Small intestine (tissue), 7 donors: ENCODE measurements around the gene DIAPH3. TPM values are rescaled to one million over a fixed set of nuclear protein-coding genes. Genes with fewer than 3 reads are reported as not detected.

ENCODE experiments used
- DNase-seq, 2 donors: peaks; one replicate each; pipeline versions ENCODE4 v3.0.0 to v3.0.0-alpha.2; 2013
- FAIRE-seq: peaks from 2 replicates; lab custom pipeline; 2012; peaks lifted over from hg19 to GRCh38; lab: Jason Lieb, UNC
- H3K27ac ChIP-seq, 3 donors: one replicate each; pipeline ENCODE4 v1.5.1; 2013; ENCODE audit warnings: low read length in 2 of 3, mild to moderate bottlenecking in 2 of 3, control low read depth in 1 of 3, inconsistent platforms in 1 of 3, low read depth in 1 of 3, moderate library complexity in 1 of 3
- H3K27me3 ChIP-seq, 3 donors: one replicate each; pipeline ENCODE4 v1.6.1; 2013; ENCODE audit warnings: low read length in 3 of 3, inconsistent platforms in 1 of 3; ENCODE audit not compliant: control insufficient read depth in 3 of 3, insufficient read depth in 3 of 3
- H3K36me3 ChIP-seq, 3 donors: one replicate each; pipeline ENCODE4 v1.6.1; 2013; ENCODE audit warnings: low read length in 3 of 3, inconsistent platforms in 1 of 3, low read depth in 1 of 3, mild to moderate bottlenecking in 1 of 3, moderate library complexity in 1 of 3; ENCODE audit not compliant: control insufficient read depth in 3 of 3, insufficient read depth in 2 of 3
- H3K4me1 ChIP-seq, 3 donors: one replicate each; pipeline ENCODE4 v1.6.1; 2013; ENCODE audit warnings: low read length in 2 of 3, inconsistent platforms in 1 of 3, low read depth in 1 of 3, mild to moderate bottlenecking in 1 of 3, moderate library complexity in 1 of 3; ENCODE audit not compliant: control insufficient read depth in 3 of 3, insufficient read depth in 2 of 3
- H3K4me3 ChIP-seq, 3 donors: one replicate each; pipeline ENCODE4 v1.5.1; 2013; ENCODE audit warnings: low read length in 3 of 3, control low read depth in 1 of 3, inconsistent platforms in 1 of 3, low read depth in 1 of 3, mild to moderate bottlenecking in 1 of 3, moderate library complexity in 1 of 3
- H3K9me3 ChIP-seq, 2 donors: one replicate each; pipeline ENCODE4 v1.6.1; 2013; ENCODE audit warnings: low read depth in 1 of 2, low read length in 1 of 2; ENCODE audit not compliant: control insufficient read depth in 2 of 2, insufficient read depth in 1 of 2
- WGBS, 3 donors: extraction: QIAGEN DNeasy Blood & Tissue Kit; methylation state at CpG; one replicate each; pipeline ENCODE4 v1.1.7; 2013; 5-methylcytosine and 5-hydroxymethylcytosine counted together
- polyA plus RNA-seq, 4 donors: library from polyadenylated mRNA; stranded (reverse) in 3 of 4; unstranded in 1 of 4; fragments of 200-250 nt in 3 of 4; fragments of 120-200 nt in 1 of 4; gene quantifications; one replicate each; pipeline versions ENCODE4 v1.2.1 to v1.2.3, GENCODE V29; 2013
- donor health status: healthy with polysubstance abuse.
- donor health status: control.
- donor health status: control.
- donor health status: Bipolar disorder and iron deficiency.
- donor health status: healthy.

Gene DIAPH3
- polyA plus RNA-seq, 4 donors = 0.67 to 4.2 (median 3.1) TPM

DNA sequence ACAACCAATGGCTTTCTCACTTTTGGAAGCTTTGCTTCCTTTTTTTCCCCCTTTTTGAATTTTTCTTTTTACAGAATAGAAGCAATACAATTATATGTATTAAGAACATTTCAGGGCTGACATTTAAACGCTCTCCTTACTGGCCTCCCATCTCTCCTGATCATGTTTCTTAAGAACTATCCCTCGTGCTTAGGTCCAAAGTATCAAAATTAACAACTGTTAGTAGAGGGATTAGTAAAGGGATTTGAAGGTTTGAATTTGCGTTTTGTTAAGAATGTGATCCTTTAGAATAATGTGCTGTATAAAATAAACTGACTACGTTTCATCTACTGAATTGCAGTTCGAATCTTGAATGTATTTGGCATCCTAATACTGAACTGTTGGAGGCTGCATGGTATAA is 424.8 kb downstream of the DIAPH3 start:
- no peak overlapping the region for H3K4me3 ChIP-seq
- FAIRE-seq (no peak), DNase-seq (peak in 1 of 2 donors; percentile 52)
- no peak overlapping the region for H3K27ac ChIP-seq
- H3K4me1 ChIP-seq = no peaks in the 10 kb centered on the region
- no peaks in the 10 kb centered on the region for H3K9me3 ChIP-seq
- H3K36me3 ChIP-seq = no peaks in the 10 kb centered on the region
- 57 to 69% (median 63%) methylated on average over 5 of the region's 5 CpGs for WGBS, 3 donors
- no peaks in the 10 kb centered on the region for H3K27me3 ChIP-seq

DNA sequence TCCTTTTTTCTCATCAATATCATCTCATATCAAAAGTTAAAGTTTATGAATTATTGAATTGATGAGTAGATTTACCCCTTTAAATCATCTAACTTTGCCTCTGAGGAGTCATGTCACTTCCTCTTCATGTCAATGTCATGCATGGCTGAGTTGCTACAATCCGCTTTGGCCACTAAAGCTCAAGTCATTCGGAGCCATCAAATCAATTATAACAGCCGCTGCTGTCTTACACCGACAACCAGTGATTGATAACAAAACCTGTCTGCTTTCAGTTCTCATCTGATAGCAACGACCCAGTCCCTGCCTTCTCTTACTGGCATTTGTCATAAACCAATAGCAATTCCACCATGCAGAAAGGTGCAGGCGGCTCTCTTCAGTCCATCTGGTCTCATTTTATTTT is 429.3 kb downstream of the DIAPH3 start:
- DNase-seq (no peak), FAIRE-seq (no peak)
- H3K4me3 ChIP-seq = no peak overlapping the region
- WGBS, 3 donors = 59 to 73% (median 67%) methylated on average over 6 of the region's 6 CpGs
- no peak overlapping the region for H3K27ac ChIP-seq
- no peaks in the 10 kb centered on the region for H3K27me3 ChIP-seq
- no peaks in the 10 kb centered on the region for H3K9me3 ChIP-seq
- H3K4me1 ChIP-seq = no peaks in the 10 kb centered on the region
- H3K36me3 ChIP-seq = no peaks in the 10 kb centered on the region

DNA sequence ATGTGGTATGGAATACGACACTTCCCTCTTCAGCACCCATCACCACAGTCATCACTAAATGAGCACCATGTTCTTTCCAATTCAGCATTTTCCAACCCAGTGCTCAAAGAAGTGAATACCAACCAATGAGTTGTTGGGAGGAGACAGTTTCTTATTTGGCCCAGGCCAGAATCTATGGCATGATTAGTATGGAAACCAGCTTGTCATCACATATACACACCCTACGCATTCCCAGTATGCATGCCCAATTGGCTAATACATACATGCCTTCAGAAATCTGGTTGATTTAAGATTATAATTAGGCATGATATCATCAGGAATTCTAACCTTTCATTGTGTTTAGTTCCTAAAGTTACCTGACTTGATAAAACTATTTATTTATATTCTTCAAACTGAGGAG is 430.0 kb downstream of the DIAPH3 start:
- Histone ChIP-seq H3K4me3 (no peak overlapping the region), H3K27me3 (no peaks in the 10 kb centered on the region), H3K27ac (no peak overlapping the region), H3K36me3 (no peaks in the 10 kb centered on the region), H3K4me1 (peaks cover 0 to 4% (median 0%) of the 10 kb centered on the region in 3 donors), H3K9me3 (no peaks in the 10 kb centered on the region)
- WGBS, 3 donors = 97 to 99% (median 98%) methylated on average over 2 of the region's 2 CpGs
- no peak for FAIRE-seq
- DNase-seq = no peak

DNA sequence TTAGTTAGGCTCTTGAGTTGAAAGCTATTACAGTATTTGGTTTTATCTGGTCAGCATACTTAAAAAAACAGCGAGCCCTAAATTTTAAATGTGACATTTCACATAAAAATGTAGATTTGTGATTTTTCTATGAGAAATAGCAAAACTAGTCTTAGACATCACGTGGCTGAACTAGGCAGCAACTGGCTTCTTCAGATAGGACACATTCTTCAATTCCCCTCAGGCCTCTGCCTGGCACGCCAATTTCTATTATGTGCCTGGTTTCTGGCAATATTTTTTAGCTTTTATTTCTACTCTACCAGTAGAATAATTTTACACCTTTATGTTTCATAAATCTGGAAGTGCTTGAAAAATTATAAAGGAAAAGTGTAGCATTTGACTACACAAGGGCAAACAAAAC is 433.7 kb downstream of the DIAPH3 start:
- Histone ChIP-seq H3K36me3 (no peaks in the 10 kb centered on the region), H3K27ac (no peak overlapping the region), H3K4me1 (peaks cover 0 to 5% (median 0%) of the 10 kb centered on the region in 3 donors), H3K27me3 (no peaks in the 10 kb centered on the region), H3K4me3 (no peak overlapping the region), H3K9me3 (no peaks in the 10 kb centered on the region)
- DNase-seq (no peak), FAIRE-seq (no peak)
- 91 to 93% (median 92%) methylated on average over 3 of the region's 3 CpGs for whole genome bisulfite sequencing, 3 donors

DNA sequence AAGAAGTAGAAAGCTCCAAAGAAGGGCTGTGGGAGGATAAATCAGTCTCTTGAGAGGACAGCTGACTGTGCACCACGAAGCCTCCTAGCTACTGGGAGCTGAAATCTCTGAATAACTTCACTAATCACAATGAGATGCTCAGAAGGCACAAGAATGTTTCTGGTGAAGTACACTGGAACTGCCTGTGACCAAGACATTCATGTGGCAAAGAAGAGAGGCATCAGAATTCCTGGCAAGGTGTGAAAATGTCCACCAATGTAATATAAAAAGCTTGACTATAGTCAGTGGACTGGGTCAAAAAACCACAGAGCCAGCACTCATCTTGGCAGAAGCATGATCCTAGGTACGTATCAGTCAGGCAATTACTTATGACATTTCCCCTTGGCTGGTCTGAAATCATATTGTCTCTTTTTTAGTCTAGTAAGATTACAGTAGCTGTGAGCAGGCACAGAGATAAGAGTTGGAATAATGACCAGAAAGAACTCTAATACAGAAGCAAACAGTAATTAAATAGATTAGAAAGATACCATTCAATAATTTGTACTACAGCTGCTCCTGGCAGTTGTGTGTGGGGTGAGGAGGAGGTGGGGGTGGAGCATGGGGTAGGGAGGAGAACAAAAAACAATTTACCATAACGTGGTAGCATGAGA is 434.7 kb downstream of the DIAPH3 start:
- DNase-seq (peak; percentile 17 to 54), FAIRE-seq (no peak)
- WGBS, 3 donors = 23 to 65% (median 41%) methylated on average over 3 of the region's 3 CpGs
- Histone ChIP-seq H3K27ac (no peak overlapping the region), H3K27me3 (no peaks in the 10 kb centered on the region), H3K36me3 (no peaks in the 10 kb centered on the region), H3K4me3 (no peak overlapping the region), H3K4me1 (peaks cover 0 to 5% (median 0%) of the 10 kb centered on the region in 3 donors), H3K9me3 (no peaks in the 10 kb centered on the region)

DNA sequence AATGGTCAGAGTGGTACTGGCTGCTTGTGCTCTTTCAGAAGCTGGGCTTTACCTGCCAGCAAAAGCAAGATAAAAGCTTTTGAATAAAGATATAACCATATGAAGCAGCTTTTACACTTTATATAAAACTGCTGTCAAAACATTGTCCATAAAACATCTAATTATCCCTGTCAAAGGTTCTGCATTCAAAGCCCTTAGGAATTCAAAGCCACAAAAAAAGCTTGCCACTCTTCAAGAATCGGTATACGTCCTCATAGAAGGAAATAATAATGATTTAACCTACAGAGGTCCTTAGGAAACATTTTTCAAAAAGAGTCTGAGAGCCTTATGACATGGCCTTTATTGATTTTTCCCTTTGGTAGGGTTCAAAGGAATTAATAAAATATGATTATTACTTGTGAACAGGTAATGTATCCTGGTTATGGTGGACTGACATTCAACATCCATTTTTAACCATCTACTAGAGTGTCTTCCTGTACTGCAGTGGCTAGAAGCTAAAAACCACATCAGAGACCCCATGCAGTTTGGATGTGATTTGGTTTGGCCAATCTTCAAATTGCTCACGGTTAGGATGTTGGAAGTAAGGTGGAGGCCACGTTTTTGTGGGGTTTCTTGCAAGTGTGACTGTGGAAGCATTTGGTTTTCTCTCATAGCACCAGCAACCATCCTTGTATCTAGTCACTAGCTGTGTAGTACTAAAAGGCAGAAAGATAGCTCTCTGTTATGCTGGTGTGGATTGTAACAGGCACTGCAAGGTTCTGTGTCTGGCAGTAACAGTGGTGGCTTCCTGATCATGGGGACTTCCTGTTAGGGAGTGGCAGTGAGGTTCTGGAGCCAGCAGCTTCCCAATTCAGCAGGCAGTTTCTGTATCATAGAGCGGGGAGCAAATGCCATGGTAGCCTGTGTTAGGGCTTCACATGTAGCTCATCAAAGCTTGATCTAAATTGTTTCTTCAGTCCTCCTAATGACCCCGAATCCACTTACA is 441.5 kb downstream of the DIAPH3 start:
- H3K27me3 ChIP-seq = no peaks in the 10 kb centered on the region
- no peak overlapping the region for H3K27ac ChIP-seq
- H3K36me3 ChIP-seq = no peaks in the 10 kb centered on the region
- H3K4me3 ChIP-seq = no peak overlapping the region
- FAIRE-seq (no peak), DNase-seq (peak in 1 of 2 donors; percentile 19)
- H3K4me1 ChIP-seq = no peaks in the 10 kb centered on the region
- H3K9me3 ChIP-seq = no peaks in the 10 kb centered on the region
- WGBS, 3 donors = 82 to 88% (median 87%) methylated on average over 6 of the region's 6 CpGs

DNA sequence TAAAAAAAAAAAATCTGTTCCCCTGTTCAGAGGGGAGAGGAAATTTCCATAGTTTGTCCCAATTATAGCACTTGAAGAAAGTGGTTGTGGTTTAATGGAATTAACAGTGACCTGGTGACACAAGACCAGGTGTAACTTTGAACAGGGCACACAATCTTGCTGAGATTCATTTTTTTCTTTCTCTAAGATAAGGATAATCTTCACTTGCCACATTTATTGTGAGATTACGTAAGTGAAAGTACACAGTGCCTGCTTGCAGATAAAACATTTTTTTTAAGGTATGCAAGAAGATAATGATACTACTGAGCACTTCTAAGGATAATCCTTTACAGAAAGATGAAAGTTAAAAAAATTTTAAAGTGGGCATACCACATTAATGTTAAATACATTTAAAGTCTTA is 448.1 kb downstream of the DIAPH3 start:
- Histone ChIP-seq H3K9me3 (no peaks in the 10 kb centered on the region), H3K36me3 (no peaks in the 10 kb centered on the region), H3K27me3 (no peaks in the 10 kb centered on the region), H3K4me1 (peaks cover 0 to 8% (median 0%) of the 10 kb centered on the region in 3 donors), H3K27ac (no peak overlapping the region), H3K4me3 (no peak overlapping the region)
- DNase-seq (peak; percentile 39 to 56), FAIRE-seq (no peak)
- 14 to 67% (median 56%) methylated on average over 1 of the region's 1 CpG for WGBS, 3 donors

DNA sequence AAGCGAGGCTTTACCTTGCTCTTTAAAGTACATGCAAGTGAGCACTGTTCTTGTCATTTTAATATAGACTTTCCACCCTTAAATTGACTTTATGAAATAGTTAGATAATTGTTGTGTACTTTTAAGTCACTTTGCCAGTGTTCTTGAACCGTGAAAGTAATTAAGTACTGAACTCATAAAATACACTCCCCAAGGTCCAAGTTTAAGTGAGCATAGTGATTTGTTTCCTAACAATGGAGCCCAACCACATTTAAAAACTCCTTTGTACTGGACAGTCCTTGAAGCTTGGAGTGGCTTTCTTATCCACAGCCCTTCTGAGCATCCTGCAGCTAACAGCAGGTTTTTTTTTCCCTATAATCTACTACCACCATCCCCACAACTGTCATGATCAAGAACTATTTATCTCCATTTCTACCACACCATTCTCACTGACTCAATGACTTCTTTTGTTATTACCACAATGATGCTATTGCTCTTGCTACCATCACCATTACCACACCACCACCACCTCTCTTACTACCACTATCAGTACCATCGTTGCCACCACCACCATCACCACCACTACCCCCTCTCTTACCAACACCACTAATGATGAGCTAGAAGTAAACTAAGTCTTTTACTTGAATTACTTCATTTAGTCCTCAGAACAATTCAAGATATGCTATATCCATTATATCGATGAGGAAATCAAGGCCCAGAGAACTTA is 452.6 kb downstream of the DIAPH3 start:
- Histone ChIP-seq H3K27ac (no peak overlapping the region), H3K36me3 (no peaks in the 10 kb centered on the region), H3K4me3 (no peak overlapping the region), H3K4me1 (peaks cover 0 to 9% (median 0%) of the 10 kb centered on the region in 3 donors), H3K9me3 (no peaks in the 10 kb centered on the region), H3K27me3 (no peaks in the 10 kb centered on the region)
- 66 to 76% (median 72%) methylated on average over 4 of the region's 4 CpGs for WGBS, 3 donors
- FAIRE-seq = no peak
- peak; percentile 16 to 23 for DNase-seq
